HG02840 (cell line): ENCODE data around the gene OR4D2.

Experiments used
- ATAC-seq: cut with Tn5 transposase; IDR thresholded peaks from one replicate; pipeline ENCODE4 v1.9.1; 2021; ENCODE audit warnings: mild to moderate bottlenecking, moderate library complexity, moderate number of reproducible peaks; ENCODE audit not compliant: unreplicated experiment, low FRiP score

Gene OR4D2

GRCh38 chr17:58172369-58173071, 5.7 kb downstream of the OR4D2 start:
- ATAC-seq: no peak

- ATAC-seq: no peak
Measured at GRCh38 chr17:58174871-58175270, 8.1 kb downstream of the OR4D2 start.

GRCh38 chr17:58176200-58176599, 9.4 kb downstream of the OR4D2 start:
- no peak for ATAC-seq

- no peak for ATAC-seq
Measured at GRCh38 chr17:58181796-58182195, 15.0 kb downstream of the OR4D2 start.

- ATAC-seq: no peak
Measured at GRCh38 chr17:58183514-58183913, 16.7 kb downstream of the OR4D2 start.

- ATAC-seq: no peak
Measured at GRCh38 chr17:58184308-58184985, 17.7 kb downstream of the OR4D2 start.

- ATAC-seq: no peak
Measured at GRCh38 chr17:58184986-58185761, 18.4 kb downstream of the OR4D2 start.

GRCh38 chr17:58186591-58186990, 19.8 kb downstream of the OR4D2 start:
- no peak for ATAC-seq

GRCh38 chr17:58187063-58187462, 20.3 kb downstream of the OR4D2 start:
- ATAC-seq: no peak

- ATAC-seq: no peak
Measured at GRCh38 chr17:58187675-58188074, 20.9 kb downstream of the OR4D2 start.

GRCh38 chr17:58189436-58190146, 22.8 kb downstream of the OR4D2 start:
- ATAC-seq: no peak

GRCh38 chr17:58191241-58191896, 24.6 kb downstream of the OR4D2 start:
- ATAC-seq: no peak

GRCh38 chr17:58192612-58193011, 25.8 kb downstream of the OR4D2 start, which contains the start of gene EPX:
TSS of gene EPX (plus strand) at chr17:58192726. CDS start at chr17:58192847, 121 bp downstream.
- no peak for ATAC-seq

- no peak for ATAC-seq
Measured at GRCh38 chr17:58193641-58194255, 27.0 kb downstream of the OR4D2 start.

GRCh38 chr17:58195518-58196123, 28.8 kb downstream of the OR4D2 start:
- ATAC-seq: no peak

- no peak for ATAC-seq
Measured at GRCh38 chr17:58196610-58197009, 29.8 kb downstream of the OR4D2 start.

GRCh38 chr17:58200024-58200633, 33.3 kb downstream of the OR4D2 start:
- no peak for ATAC-seq

GRCh38 chr17:58202859-58203258, 36.1 kb downstream of the OR4D2 start:
- ATAC-seq: no peak

GRCh38 chr17:58204796-58205195, 38.0 kb downstream of the OR4D2 start:
- ATAC-seq: no peak
